Spinal cord (tissue), 10 donors: ENCODE results near the gene BCL6. TPM values are rescaled to one million over a fixed set of nuclear protein-coding genes. Genes with fewer than 3 reads are reported as not detected.

Experiments used
- DNase-seq, 6 donors: peaks; one replicate each; pipeline versions ENCODE4 v3.0.0 to v3.0.0-alpha.2; 2013 to 2015; ENCODE audit warnings: low spot score in 6 of 6, low read depth in 4 of 6
- H3K27ac ChIP-seq: one replicate; pipeline ENCODE4 v1.5.1; 2013; ENCODE audit warnings: low read depth, low read length, control low read depth
- H3K27me3 ChIP-seq: one replicate; pipeline ENCODE4 v1.6.1; 2013; ENCODE audit warnings: low read length; ENCODE audit not compliant: control insufficient read depth, insufficient read depth
- H3K36me3 ChIP-seq: one replicate; pipeline ENCODE4 v1.6.1; 2013; ENCODE audit warnings: low read length; ENCODE audit not compliant: control insufficient read depth, insufficient read depth
- H3K4me1 ChIP-seq: one replicate; pipeline ENCODE4 v1.6.1; 2013; ENCODE audit warnings: low read length; ENCODE audit not compliant: control insufficient read depth, insufficient read depth
- H3K4me3 ChIP-seq: one replicate; pipeline ENCODE4 v1.5.1; 2013; ENCODE audit warnings: low read depth, low read length, control low read depth
- H3K9me3 ChIP-seq: one replicate; pipeline ENCODE4 v1.6.1; 2013; ENCODE audit warnings: low read length; ENCODE audit not compliant: control insufficient read depth, insufficient read depth
- WGBS: methylation state at CpG from one replicate; pipeline ENCODE4 v1.1.5; 2013; ENCODE audit warnings: missing lambda C conversion rate; ENCODE audit not compliant: insufficient coverage; 5-methylcytosine and 5-hydroxymethylcytosine counted together
- polyA plus RNA-seq, 2 donors: library from polyadenylated mRNA; unstranded; fragments of 120-200 nt; gene quantifications; one replicate each; pipeline ENCODE4 v1.2.1, GENCODE V29; 2013; ENCODE audit not compliant: insufficient read length in 2 of 2
- total RNA-seq, 2 donors: library from RNA; depleted of rRNA in 1 of 2; stranded (reverse); fragments of 120-200 nt in 1 of 2; fragments of >200 nt in 1 of 2; gene quantifications; one replicate each; pipeline versions ENCODE4 v1.2.3 to v1.2.4, GENCODE V29; 2013 to 2014
- donor health status: healthy.

The BCL6 gene
- total and polyA plus RNA-seq, 4 donors, result 14.5 to 38.5 (median 27.3) TPM

- H3K4me1 ChIP-seq, result peaks cover 59% of the 10 kb centered on the region
- WGBS, result under 1% methylated on average over 35 of the region's 53 CpGs
- peak in 4 of 6 donors; percentile 65 to 94 (median 86) for DNase-seq
Observed at GRCh38 chr3:187739561-187740332, 5.5 kb downstream of the BCL6 start.

GRCh38 chr3:187739094-187739560 is 6.1 kb downstream of the BCL6 start:
- Histone ChIP-seq H3K4me1 (peaks cover 59% of the 10 kb centered on the region), H3K36me3 (no peaks in the 10 kb centered on the region), H3K4me3 (peak overlapping the region; percentile 83), H3K27ac (peak overlapping the region; percentile 99), H3K27me3 (peaks cover 8% of the 10 kb centered on the region), H3K9me3 (no peaks in the 10 kb centered on the region)
- under 1% methylated on average over 20 of the region's 22 CpGs for WGBS
- no peak for DNase-seq

More at GRCh38 chr3:187739561-187740332, 5.5 kb downstream of the BCL6 start:
- no peaks in the 10 kb centered on the region for H3K36me3 ChIP-seq
- H3K4me3 ChIP-seq, result peak overlapping the region; percentile 83
- peaks cover 8% of the 10 kb centered on the region for H3K27me3 ChIP-seq
- no peaks in the 10 kb centered on the region for H3K9me3 ChIP-seq
- H3K27ac ChIP-seq, result peak overlapping the region; percentile 99

- Histone ChIP-seq H3K27me3 (peaks cover 8% of the 10 kb centered on the region), H3K27ac (peak overlapping the region; percentile 99), H3K36me3 (peaks cover under 1% of the 10 kb centered on the region), H3K9me3 (no peaks in the 10 kb centered on the region), H3K4me1 (peaks cover 59% of the 10 kb centered on the region), H3K4me3 (peak overlapping the region; percentile 83)
- DNase-seq, result peak in 5 of 6 donors; percentile 90 to 97 (median 94)
- under 1% methylated on average over 37 of the region's 43 CpGs for WGBS
Observed at GRCh38 chr3:187738331-187739093, 6.8 kb downstream of the BCL6 start.

GRCh38 chr3:187738071-187738330 is 7.3 kb downstream of the BCL6 start:
- Histone ChIP-seq H3K9me3 (no peaks in the 10 kb centered on the region), H3K36me3 (peaks cover 5% of the 10 kb centered on the region), H3K4me3 (peak overlapping the region; percentile 83), H3K4me1 (peaks cover 59% of the 10 kb centered on the region), H3K27me3 (peaks cover 8% of the 10 kb centered on the region), H3K27ac (peak overlapping the region; percentile 99)
- WGBS, result no CpG with 5 or more reads among the region's 7 CpGs
- DNase-seq, result no peak

GRCh38 chr3:187737368-187738070 is 7.7 kb downstream of the BCL6 start:
- Histone ChIP-seq H3K27ac (peak overlapping the region; percentile 99), H3K4me3 (peak overlapping the region; percentile 83), H3K36me3 (peaks cover 5% of the 10 kb centered on the region), H3K27me3 (peaks cover 6% of the 10 kb centered on the region), H3K4me1 (peaks cover 57% of the 10 kb centered on the region), H3K9me3 (no peaks in the 10 kb centered on the region)
- under 1% methylated on average over 28 of the region's 41 CpGs for whole genome bisulfite sequencing
- DNase-seq, result peak in 3 of 6 donors; percentile 56 to 78 (median 77)

GRCh38 chr3:187737006-187737367 is 8.3 kb downstream of the BCL6 start:
- Histone ChIP-seq H3K27me3 (peaks cover 6% of the 10 kb centered on the region), H3K4me3 (peak overlapping the region; percentile 83), H3K36me3 (peaks cover 5% of the 10 kb centered on the region), H3K9me3 (no peaks in the 10 kb centered on the region), H3K27ac (no peak overlapping the region), H3K4me1 (peaks cover 52% of the 10 kb centered on the region)
- no CpG with 5 or more reads among the region's 4 CpGs for WGBS
- peak in 1 of 6 donors; percentile 62 for DNase-seq

- 83% methylated on average over 3 of the region's 8 CpGs for WGBS
- no peak overlapping the region for H3K4me3 ChIP-seq
- no peak for DNase-seq
Observed at GRCh38 chr3:187736418-187736871, 8.8 kb downstream of the BCL6 start.

GRCh38 chr3:187735837-187736236 is 9.4 kb downstream of the BCL6 start:
- Histone ChIP-seq H3K4me1 (peaks cover 43% of the 10 kb centered on the region), H3K9me3 (no peaks in the 10 kb centered on the region), H3K27ac (no peak overlapping the region), H3K36me3 (peaks cover 11% of the 10 kb centered on the region), H3K27me3 (peaks cover 6% of the 10 kb centered on the region), H3K4me3 (no peak overlapping the region)
- 84% methylated on average over 2 of the region's 3 CpGs for WGBS
- DNase-seq, result no peak

More at GRCh38 chr3:187736418-187736871, 8.8 kb downstream of the BCL6 start:
- Histone ChIP-seq H3K27me3 (peaks cover 6% of the 10 kb centered on the region), H3K4me1 (peaks cover 47% of the 10 kb centered on the region), H3K9me3 (no peaks in the 10 kb centered on the region), H3K36me3 (peaks cover 9% of the 10 kb centered on the region), H3K27ac (no peak overlapping the region)

- H3K27ac ChIP-seq, result no peak overlapping the region
- peak in 1 of 6 donors; percentile 16 for DNase-seq
- peaks cover 4% of the 10 kb centered on the region for H3K27me3 ChIP-seq
- H3K4me3 ChIP-seq, result no peak overlapping the region
- 73% methylated on average over 2 of the region's 3 CpGs for WGBS
- H3K9me3 ChIP-seq, result no peaks in the 10 kb centered on the region
- H3K4me1 ChIP-seq, result peaks cover 39% of the 10 kb centered on the region
- H3K36me3 ChIP-seq, result peaks cover 11% of the 10 kb centered on the region
Observed at GRCh38 chr3:187735383-187735782, 9.9 kb downstream of the BCL6 start.
